ENCODE measurements around the gene OR10K1.

OR10K1 gene

GRCh38 chr1:158491316-158491715 lies 29.7 kb downstream of the OR10K1 start:
- in situ Hi-C loops (cut with MboI; ENCODE audit: low sequenced_read_pairs) = no loop called here
- no peak for DNase-seq (ENCODE audit: low spot score in 2 of 2)
- Histone ChIP-seq H3K9me3 (no peaks in the 10 kb centered on the region), H3K36me3 (replicated peaks) (no peaks in the 10 kb centered on the region), H3K4me1 (no peaks in the 10 kb centered on the region), H3K27me3 (ENCODE audit: low read depth) (no peaks in the 10 kb centered on the region), H3K4me3 (no peak overlapping the region)

- in situ Hi-C loops (cut with MboI; ENCODE audit: low sequenced_read_pairs) = no loop called here
- Histone ChIP-seq H3K36me3 (replicated peaks) (no peaks in the 10 kb centered on the region), H3K4me1 (no peaks in the 10 kb centered on the region), H3K4me3 (no peak overlapping the region), H3K27me3 (ENCODE audit: low read depth) (no peaks in the 10 kb centered on the region), H3K9me3 (no peaks in the 10 kb centered on the region)
- DNase-seq (ENCODE audit: low spot score in 2 of 2) = no peak
Observed at GRCh38 chr1:158493054-158493453, 31.4 kb downstream of the OR10K1 start.

DNA sequence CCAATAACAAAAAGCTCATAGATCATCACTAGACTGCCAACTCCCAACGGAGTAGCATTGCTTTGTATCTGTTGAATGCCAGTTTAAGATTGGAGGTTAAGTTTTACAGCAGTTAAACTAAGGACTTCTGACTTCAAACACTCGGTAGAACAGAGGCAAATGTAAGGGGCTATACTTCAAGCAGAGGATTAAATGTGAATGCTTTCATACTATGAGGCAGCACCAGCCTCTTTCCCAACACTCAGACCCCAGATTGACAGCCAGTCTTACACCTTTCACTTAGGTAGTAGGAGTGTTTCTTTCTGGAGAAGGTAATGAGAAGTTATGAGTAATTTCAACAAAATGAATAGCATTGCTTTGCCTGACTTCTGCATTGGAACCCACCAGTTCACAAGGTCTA lies 33.2 kb downstream of the OR10K1 start:
- Histone ChIP-seq H3K4me3 (no peak overlapping the region), H3K4me1 (no peaks in the 10 kb centered on the region), H3K36me3 (replicated peaks) (no peaks in the 10 kb centered on the region), H3K9me3 (no peaks in the 10 kb centered on the region), H3K27me3 (ENCODE audit: low read depth) (no peaks in the 10 kb centered on the region)
- no peak for DNase-seq (ENCODE audit: low spot score in 2 of 2)
- in situ Hi-C loops (cut with MboI; ENCODE audit: low sequenced_read_pairs) = no loop called here

- Histone ChIP-seq H3K27me3 (ENCODE audit: low read depth) (no peaks in the 10 kb centered on the region), H3K4me1 (no peaks in the 10 kb centered on the region), H3K36me3 (replicated peaks) (no peaks in the 10 kb centered on the region), H3K9me3 (no peaks in the 10 kb centered on the region), H3K4me3 (no peak overlapping the region)
- DNase-seq (ENCODE audit: low spot score in 2 of 2) = no peak
- in situ Hi-C loops (cut with MboI; ENCODE audit: low sequenced_read_pairs) = no loop called here
Observed at GRCh38 chr1:158496374-158496773, 34.7 kb downstream of the OR10K1 start.

DNA sequence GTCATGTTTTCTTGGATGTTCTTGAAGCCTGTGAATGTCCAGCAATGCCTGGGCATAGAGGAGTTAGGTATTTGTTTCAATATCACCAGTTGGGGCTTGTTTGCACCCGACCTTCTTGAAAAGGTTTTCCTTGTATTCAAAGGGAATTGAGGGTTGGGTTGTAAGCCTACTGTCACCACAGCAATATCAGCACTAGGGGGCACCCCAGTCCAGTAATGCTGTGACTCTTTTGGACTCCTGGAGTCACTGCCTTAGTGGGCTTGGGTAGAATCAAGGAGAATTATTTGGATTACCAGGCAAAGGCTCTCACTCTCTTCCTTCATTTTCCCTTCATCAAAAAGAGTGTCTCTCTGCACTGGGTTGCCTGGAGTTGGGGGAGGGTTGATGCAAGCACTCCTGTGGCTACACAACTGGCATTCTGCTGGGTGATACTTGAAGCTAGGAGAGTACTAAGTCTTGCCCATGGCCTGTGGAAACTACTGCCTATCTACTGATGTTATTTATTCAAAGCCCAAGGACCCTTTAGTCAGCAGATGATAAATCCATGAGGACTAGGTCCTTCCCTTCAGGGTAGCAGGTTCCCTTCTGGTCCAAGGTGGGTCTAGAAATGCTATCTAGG lies 44.8 kb downstream of the OR10K1 start:
- peak in 1 of 2 experiments; percentile 60 for DNase-seq (ENCODE audit: low spot score in 2 of 2)
- in situ Hi-C loops (cut with MboI; ENCODE audit: low sequenced_read_pairs) = no loop called here
- no peaks in the 10 kb centered on the region for H3K36me3 ChIP-seq (replicated peaks)
- H3K4me1 ChIP-seq = no peaks in the 10 kb centered on the region
- no peaks in the 10 kb centered on the region for H3K9me3 ChIP-seq
- no peaks in the 10 kb centered on the region for H3K27me3 ChIP-seq (ENCODE audit: low read depth)
- no peak overlapping the region for H3K4me3 ChIP-seq

DNA sequence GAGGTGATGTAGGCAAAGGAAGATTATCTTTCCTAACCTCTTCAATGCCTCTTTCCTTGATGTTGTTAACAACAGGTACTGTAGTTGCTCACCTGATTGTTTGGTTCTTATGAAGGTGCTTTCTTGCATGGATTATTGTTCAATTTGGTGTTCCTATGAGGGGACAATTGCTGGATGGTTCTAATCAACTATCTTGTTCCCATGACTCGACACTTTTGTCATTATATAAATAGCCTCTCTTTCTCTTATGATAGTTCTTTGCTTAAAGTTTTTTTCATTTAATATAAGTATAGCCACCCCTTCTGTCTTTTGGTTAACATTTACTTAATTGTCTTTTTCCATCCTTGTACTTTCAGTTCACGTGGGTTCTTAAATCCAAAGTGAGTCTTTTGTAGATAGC lies 45.9 kb downstream of the OR10K1 start:
- H3K27me3 ChIP-seq (ENCODE audit: low read depth) = no peaks in the 10 kb centered on the region
- H3K9me3 ChIP-seq = no peaks in the 10 kb centered on the region
- H3K36me3 ChIP-seq (replicated peaks) = no peaks in the 10 kb centered on the region
- DNase-seq (ENCODE audit: low spot score in 2 of 2) = no peak
- in situ Hi-C loops (cut with MboI; ENCODE audit: low sequenced_read_pairs) = no loop called here
- no peak overlapping the region for H3K4me3 ChIP-seq
- H3K4me1 ChIP-seq = no peaks in the 10 kb centered on the region

- no peak overlapping the region for H3K4me3 ChIP-seq
- H3K9me3 ChIP-seq = no peaks in the 10 kb centered on the region
- H3K4me1 ChIP-seq = no peaks in the 10 kb centered on the region
- H3K27me3 ChIP-seq (ENCODE audit: low read depth) = no peaks in the 10 kb centered on the region
- H3K36me3 ChIP-seq (replicated peaks) = no peaks in the 10 kb centered on the region
- in situ Hi-C loops (cut with MboI; ENCODE audit: low sequenced_read_pairs) = no loop called here
- no peak for DNase-seq (ENCODE audit: low spot score in 2 of 2)
Observed at GRCh38 chr1:158509471-158510156, 48.0 kb downstream of the OR10K1 start.

DNA sequence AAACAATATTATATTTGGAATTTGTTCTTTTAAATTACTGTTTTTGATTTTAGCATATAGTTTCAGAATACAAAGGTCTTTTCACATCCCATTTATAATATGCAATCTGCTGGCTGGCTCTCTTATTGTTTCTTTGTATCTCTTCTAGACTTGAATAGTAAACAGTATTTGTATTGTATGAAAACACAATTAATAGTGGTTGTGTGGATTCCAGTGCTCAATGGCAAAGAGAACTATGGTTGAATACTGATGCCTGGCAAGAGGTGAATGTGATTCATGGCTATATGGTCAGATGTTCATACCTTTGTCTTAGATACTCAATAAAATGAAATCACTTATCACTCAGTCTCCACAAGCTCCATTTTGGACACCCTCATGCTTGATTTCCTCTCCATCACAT lies 55.3 kb downstream of the OR10K1 start:
- peaks cover 4% of the 10 kb centered on the region; the same call in 1 of the 2 replicates for H3K27me3 ChIP-seq (ENCODE audit: low read depth)
- no peaks in the 10 kb centered on the region for H3K9me3 ChIP-seq
- H3K4me3 ChIP-seq = no peak overlapping the region
- in situ Hi-C loops (cut with MboI; ENCODE audit: low sequenced_read_pairs) = no loop called here
- DNase-seq (ENCODE audit: low spot score in 2 of 2) = no peak
- no peaks in the 10 kb centered on the region for H3K4me1 ChIP-seq
- no peaks in the 10 kb centered on the region for H3K36me3 ChIP-seq (replicated peaks)
